GM12878 (cell line): ENCODE measurements around the gene TMTC1.

Source experiments
- CREB1 ChIP-seq: IDR thresholded peaks from 2 replicates; pipeline ENCODE4 v1.6.1; 2012; ENCODE audit warnings: low read depth, mild to moderate bottlenecking, inconsistent platforms
- GABPA ChIP-seq: IDR thresholded peaks from 2 replicates; pipeline ENCODE4 v1.6.1; 2014; ENCODE audit warnings: antibody characterized with exemption, low read depth, mild to moderate bottlenecking, inconsistent platforms
- HDAC2 ChIP-seq: fragments of 200-600 bp; sonication (generic); IDR thresholded peaks from 2 replicates; pipeline ENCODE4 v1.6.1; 2017
- SIX5 ChIP-seq: IDR thresholded peaks from 2 replicates; pipeline ENCODE4 v1.6.1; 2011; ENCODE audit warnings: mild to moderate bottlenecking, low read depth, low read length, moderate library complexity; ENCODE audit not compliant: severe bottlenecking
- TF ChIP-seq, protein P1 (sequence below), 3 experiments: IDR thresholded peaks in 2 of 3; conservative IDR thresholded peaks in 1 of 3; 2 replicates each; pipeline ENCODE4 v1.5.1; 2011; ENCODE audit warnings: low read depth in 3 of 3, low read length in 3 of 3, mild to moderate bottlenecking in 3 of 3, control low read depth in 2 of 3, moderate library complexity in 2 of 3, inconsistent platforms in 1 of 3, mixed read lengths in 1 of 3; ENCODE audit not compliant: control insufficient read depth in 2 of 3, insufficient read depth in 1 of 3; ENCODE audit errors: extremely low read depth in 1 of 3

DNA sequence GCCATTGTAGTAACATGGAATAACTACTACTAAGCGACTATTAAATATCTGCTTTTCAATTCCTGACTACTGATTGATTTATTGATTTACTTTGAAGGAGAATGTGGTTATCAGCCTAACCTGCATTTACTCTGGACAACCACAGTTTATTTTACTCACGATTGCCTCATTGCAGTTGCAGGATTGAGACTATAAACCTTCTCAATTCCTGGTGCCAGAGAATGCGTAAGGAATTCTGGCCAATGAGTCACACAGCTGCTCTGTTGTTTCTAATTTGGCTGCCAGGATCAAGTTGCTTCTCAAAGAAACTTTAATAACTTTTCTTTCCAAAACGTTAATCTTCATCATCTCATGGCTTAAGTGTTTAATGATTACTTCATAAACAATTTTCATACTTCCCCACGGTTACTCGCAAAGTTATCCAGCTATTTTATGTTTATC is 13.1 kb upstream of the TMTC1 start:
- TF ChIP-seq SIX5 = no peak
- TF ChIP-seq, protein P1, sequence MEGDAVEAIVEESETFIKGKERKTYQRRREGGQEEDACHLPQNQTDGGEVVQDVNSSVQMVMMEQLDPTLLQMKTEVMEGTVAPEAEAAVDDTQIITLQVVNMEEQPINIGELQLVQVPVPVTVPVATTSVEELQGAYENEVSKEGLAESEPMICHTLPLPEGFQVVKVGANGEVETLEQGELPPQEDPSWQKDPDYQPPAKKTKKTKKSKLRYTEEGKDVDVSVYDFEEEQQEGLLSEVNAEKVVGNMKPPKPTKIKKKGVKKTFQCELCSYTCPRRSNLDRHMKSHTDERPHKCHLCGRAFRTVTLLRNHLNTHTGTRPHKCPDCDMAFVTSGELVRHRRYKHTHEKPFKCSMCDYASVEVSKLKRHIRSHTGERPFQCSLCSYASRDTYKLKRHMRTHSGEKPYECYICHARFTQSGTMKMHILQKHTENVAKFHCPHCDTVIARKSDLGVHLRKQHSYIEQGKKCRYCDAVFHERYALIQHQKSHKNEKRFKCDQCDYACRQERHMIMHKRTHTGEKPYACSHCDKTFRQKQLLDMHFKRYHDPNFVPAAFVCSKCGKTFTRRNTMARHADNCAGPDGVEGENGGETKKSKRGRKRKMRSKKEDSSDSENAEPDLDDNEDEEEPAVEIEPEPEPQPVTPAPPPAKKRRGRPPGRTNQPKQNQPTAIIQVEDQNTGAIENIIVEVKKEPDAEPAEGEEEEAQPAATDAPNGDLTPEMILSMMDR (IDR thresholded peaks at IDR 0.05 in 2 of 3, conservative IDR thresholded peaks at IDR 0.05 in 1 of 3; ENCODE audit: control insufficient read depth in 2 of 3, extremely low read depth in 1 of 3, insufficient read depth in 1 of 3, low read depth in 3 of 3, low read length in 3 of 3) = no peak
- no peak for TF ChIP-seq HDAC2
- TF ChIP-seq GABPA = no peak
- no peak for TF ChIP-seq CREB1
